ENCODE results near the gene CPLX1.

CPLX1 gene

GRCh38 chr4:854356-854755 is 28.4 kb upstream of the CPLX1 start:
- DNase-seq: no peak

GRCh38 chr4:853416-853781 is 27.5 kb upstream of the CPLX1 start:
- no peak for DNase-seq

- no peak for DNase-seq
These were observed 25.9 kb upstream of the CPLX1 start for GRCh38 chr4:851701-852430.

GRCh38 chr4:850323-850945 is 24.5 kb upstream of the CPLX1 start:
- no peak for DNase-seq

- DNase-seq: no peak
These were observed 23.7 kb upstream of the CPLX1 start for GRCh38 chr4:849478-850175.

- no peak for DNase-seq
These were observed 23.0 kb upstream of the CPLX1 start for GRCh38 chr4:848803-849477.

- DNase-seq: no peak
These were observed 22.4 kb upstream of the CPLX1 start for GRCh38 chr4:848307-848691.

GRCh38 chr4:845836-846251 is 19.9 kb upstream of the CPLX1 start:
- no peak for DNase-seq

GRCh38 chr4:845233-845835 is 19.4 kb upstream of the CPLX1 start:
- DNase-seq: no peak

GRCh38 chr4:844752-845232 is 18.9 kb upstream of the CPLX1 start:
- no peak for DNase-seq

GRCh38 chr4:839675-840443 is 13.9 kb upstream of the CPLX1 start:
- DNase-seq: no peak

GRCh38 chr4:837772-838171 is 11.8 kb upstream of the CPLX1 start:
- DNase-seq: no peak

GRCh38 chr4:836750-837301 is 10.9 kb upstream of the CPLX1 start:
- no peak for DNase-seq

GRCh38 chr4:836003-836511 is 10.1 kb upstream of the CPLX1 start:
- no peak for DNase-seq

GRCh38 chr4:835148-836002 is 9.4 kb upstream of the CPLX1 start:
- no peak for DNase-seq

GRCh38 chr4:834368-835147 is 8.6 kb upstream of the CPLX1 start:
- no peak for DNase-seq

- no peak for DNase-seq
These were observed 7.9 kb upstream of the CPLX1 start for GRCh38 chr4:833731-834367.

GRCh38 chr4:833156-833555 is 7.2 kb upstream of the CPLX1 start:
- no peak for DNase-seq

- DNase-seq: no peak
These were observed 6.6 kb upstream of the CPLX1 start for GRCh38 chr4:832536-832935.

Measured in NCI-H1417 treated with DMSO at 0.1 percent for 48 hours (cell line).